Measurements from ENCODE around the gene GMCL1. TPM values are rescaled to one million over a fixed set of nuclear protein-coding genes. Genes with fewer than 3 reads are reported as not detected.

Gene GMCL1
- total and polyA plus RNA-seq, 2 of the 13 experiments (the other 11 are each of a cell fraction or from before 2014, with no cell fraction given) = 18.7 to 24.0 TPM

GRCh38 chr2:69837533-69837932 lies 8.1 kb downstream of the GMCL1 start:
- TF ChIP-seq CREB3 (CRISPR knock-in tag; IDR thresholded peaks at IDR 0.05) = no peak
- TF ChIP-seq ZNF629 (CRISPR knock-in tag; conservative IDR thresholded peaks at IDR 0.05) = no peak
- TF ChIP-seq PBX2 (CRISPR knock-in tag; IDR thresholded peaks at IDR 0.05) = no peak
- TF ChIP-seq ZBTB26 (CRISPR knock-in tag; IDR thresholded peaks at IDR 0.05; ENCODE audit: borderline replicate concordance) = no peak
- TF ChIP-seq SP4 (CRISPR knock-in tag; IDR thresholded peaks at IDR 0.05) = no peak
- TF ChIP-seq KAT8 (CRISPR knock-in tag; IDR thresholded peaks at IDR 0.05) = no peak
- TF ChIP-seq TBX3 (IDR thresholded peaks at IDR 0.05; ENCODE audit: borderline replicate concordance) = no peak
- TF ChIP-seq ZNF549 (CRISPR knock-in tag; IDR thresholded peaks at IDR 0.05) = no peak
- no peak for TF ChIP-seq ZNF773 (CRISPR knock-in tag; IDR thresholded peaks at IDR 0.05; ENCODE audit: borderline replicate concordance)
- TF ChIP-seq ZNF652 (CRISPR knock-in tag; IDR thresholded peaks at IDR 0.05; ENCODE audit: borderline replicate concordance, low read depth) = no peak
- TF ChIP-seq ZNF839 (CRISPR knock-in tag; IDR thresholded peaks at IDR 0.05; ENCODE audit: borderline replicate concordance) = no peak
- TF ChIP-seq CEBPZ (IDR thresholded peaks at IDR 0.05; ENCODE audit: low read length) = no peak
- H3K27ac ChIP-seq (ENCODE audit: extremely low read length, insufficient read depth, low read length) = no peak overlapping the region
- ATAC-seq (no peak), DNase-seq (ENCODE audit: low spot score) (no peak), FAIRE-seq (no peak)
- no peak overlapping the region for H3K4me3 ChIP-seq (replicated peaks in 1 of 3; ENCODE audit: insufficient read depth in 1 of 3, low read depth in 2 of 3, low read length in 3 of 3)
- WGBS (ENCODE audit: low lambda C conversion rate) = 100% methylated on average over 2 of the region's 2 CpGs
- no peak overlapping the region for H3K4me2 ChIP-seq (ENCODE audit: low read depth, low read length)
- no peak overlapping the region for H3K9ac ChIP-seq (ENCODE audit: insufficient read depth, low read depth, low read length)
- H3K36me3 ChIP-seq (replicated peaks in 1 of 2; ENCODE audit: control insufficient read depth in 1 of 2, insufficient read depth in 2 of 2, low read length in 2 of 2) = peaks cover 7 to 53% of the 10 kb centered on the region in 2 experiments
- no peaks in the 10 kb centered on the region for H3K27me3 ChIP-seq (ENCODE audit: control insufficient read depth in 1 of 2, insufficient read depth in 2 of 2, low read length in 2 of 2)
- BruUV-seq (replicated peaks) = no TSS peak
- H3K4me1 ChIP-seq (ENCODE audit: insufficient read depth, low read length) = peaks cover 40% of the 10 kb centered on the region
- in situ Hi-C loops (cut with HindIII; ENCODE audit: extremely low pct_ligation_motif_present, low pct_unique_long_range_greater_than_20kb) = no loop called here
- no peaks in the 10 kb centered on the region for H3K9me3 ChIP-seq (ENCODE audit: low read length)
- peaks cover 49% of the 10 kb centered on the region for H3K79me2 ChIP-seq (ENCODE audit: insufficient read depth, low read length)
- no peak overlapping the region for H2AFZ ChIP-seq (ENCODE audit: low read length)
- ChIA-PET POLR2A (no interaction called here), CTCF (ENCODE audit: low intra/inter-chr PET ratio, low total read pairs) (no interaction called here)
- peaks cover 1% of the 10 kb centered on the region; the same call in 1 of the 2 replicates for H4K20me1 ChIP-seq (ENCODE audit: insufficient read depth, low read length)
- intact Hi-C loops (cut with micrococcal nuclease; ENCODE audit: unreplicated experiment) = no loop called here
